AG08395 (cell line): ENCODE measurements around the gene SH3RF1.
"Not testable (repeated sequence)": the region's sequence is repeated elsewhere in the genome, so short reads cannot be mapped to it uniquely, and the experiment has no call there.

ENCODE experiments used
- DNase-seq: peaks from one replicate; pipeline ENCODE4 v3.0.0; 2012; ENCODE audit warnings: mixed read lengths, low spot score

The SH3RF1 gene

DNA sequence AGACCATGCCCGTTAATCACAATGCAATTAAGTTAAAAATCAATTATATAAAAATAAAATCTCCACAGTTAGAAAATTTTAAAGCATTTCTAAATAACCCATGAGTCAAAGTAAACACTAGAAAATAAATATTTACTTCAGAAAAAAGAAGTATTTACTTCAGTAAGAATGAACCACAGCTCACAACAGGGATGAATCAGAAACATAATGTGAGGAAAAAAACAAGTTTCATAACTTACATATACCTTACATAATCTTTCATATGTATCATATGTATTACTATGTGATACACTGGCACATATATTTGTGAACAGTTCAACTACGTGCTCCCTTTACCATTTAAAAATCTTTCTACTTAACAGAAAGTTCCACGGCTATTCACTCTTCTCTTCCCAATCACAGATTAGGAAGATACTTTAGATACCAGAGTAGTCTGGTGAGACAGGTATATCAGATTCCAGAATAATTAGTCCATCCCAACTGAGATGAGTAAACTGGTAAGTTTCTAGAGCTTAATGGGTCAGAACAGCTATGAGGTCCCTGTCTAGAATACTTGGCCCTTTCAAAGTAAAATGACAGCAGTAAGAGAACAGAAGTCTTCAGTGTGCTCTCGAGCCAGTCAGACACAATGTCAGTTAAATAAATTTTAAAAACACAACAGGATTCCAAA, 70.3 kb downstream of the SH3RF1 start:
- no peak for DNase-seq

DNA sequence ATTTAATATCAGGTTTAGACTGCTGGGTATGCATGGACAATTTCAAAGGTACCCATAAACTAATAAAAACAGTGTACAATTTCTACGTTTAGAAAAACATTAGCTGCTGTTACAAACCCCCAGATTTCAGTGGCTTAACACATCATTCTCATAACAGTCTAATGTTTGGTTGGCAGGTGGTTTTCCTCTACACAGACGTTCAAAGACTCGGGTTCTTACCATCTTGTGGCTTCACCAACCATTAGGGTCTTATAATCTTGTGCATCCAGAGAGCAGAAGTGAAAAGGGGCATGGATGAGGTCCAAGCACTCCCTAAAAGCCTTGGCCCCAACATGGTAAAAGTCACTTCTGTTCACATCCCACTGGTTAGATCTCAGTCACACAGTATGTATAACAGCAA, 71.6 kb downstream of the SH3RF1 start:
- no peak for DNase-seq

DNA sequence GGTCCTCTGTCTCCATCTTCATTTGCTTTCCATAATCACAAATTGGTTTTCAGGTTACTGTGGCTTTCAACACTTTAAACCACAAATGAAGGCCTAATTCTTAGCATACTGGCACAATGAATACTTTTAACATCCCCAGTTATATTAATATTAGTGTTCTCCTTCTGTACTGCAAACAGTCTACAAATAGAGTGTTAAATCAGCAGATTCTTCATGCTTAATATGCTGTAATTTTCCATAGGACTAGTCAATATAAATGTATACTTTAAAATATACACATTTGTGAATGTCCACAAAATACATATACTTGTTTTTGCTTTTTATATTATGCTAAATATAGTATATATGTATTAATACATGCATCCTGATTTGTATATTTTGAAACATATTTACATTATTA, 72.6 kb downstream of the SH3RF1 start:
- DNase-seq = no peak

DNA sequence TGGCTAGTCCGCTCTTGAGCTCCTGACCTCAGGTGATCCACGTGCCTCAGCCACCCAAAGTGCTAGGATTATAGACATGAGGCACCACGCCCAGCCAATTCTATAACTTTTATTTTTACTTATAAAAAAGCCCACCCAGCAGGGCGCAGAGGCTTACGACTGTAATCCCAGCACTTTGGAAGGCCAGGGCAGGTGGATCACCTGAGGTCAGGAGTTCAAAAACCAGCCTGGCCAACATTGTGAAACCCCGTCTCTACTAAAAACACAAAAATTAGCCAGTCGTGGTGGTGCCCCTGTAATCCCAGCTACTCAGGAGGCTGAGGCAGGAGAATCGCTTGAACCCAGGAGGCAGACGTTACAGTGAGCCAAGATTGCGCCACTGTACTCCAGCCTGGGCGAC, 73.5 kb downstream of the SH3RF1 start:
- DNase-seq = not testable (repeated sequence)

DNA sequence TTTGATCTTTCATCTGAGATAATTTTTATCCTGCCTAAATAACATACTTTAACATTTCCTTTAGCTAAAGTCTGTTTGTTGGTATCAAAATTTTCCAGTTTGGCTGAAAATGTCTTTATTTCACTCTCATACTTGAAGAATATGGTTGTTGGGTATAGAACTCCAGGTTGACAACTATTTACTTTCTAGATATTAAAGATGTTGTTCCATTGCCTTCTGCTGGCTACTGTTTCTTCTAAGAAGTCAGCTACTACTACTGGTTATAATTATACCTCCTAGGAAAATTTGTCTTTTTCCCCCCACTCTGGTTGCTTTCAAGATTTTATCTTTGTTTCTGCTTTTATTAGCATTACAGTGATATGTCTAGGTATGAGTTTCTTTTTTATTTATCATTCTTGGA, 75.7 kb downstream of the SH3RF1 start:
- DNase-seq = no peak

DNA sequence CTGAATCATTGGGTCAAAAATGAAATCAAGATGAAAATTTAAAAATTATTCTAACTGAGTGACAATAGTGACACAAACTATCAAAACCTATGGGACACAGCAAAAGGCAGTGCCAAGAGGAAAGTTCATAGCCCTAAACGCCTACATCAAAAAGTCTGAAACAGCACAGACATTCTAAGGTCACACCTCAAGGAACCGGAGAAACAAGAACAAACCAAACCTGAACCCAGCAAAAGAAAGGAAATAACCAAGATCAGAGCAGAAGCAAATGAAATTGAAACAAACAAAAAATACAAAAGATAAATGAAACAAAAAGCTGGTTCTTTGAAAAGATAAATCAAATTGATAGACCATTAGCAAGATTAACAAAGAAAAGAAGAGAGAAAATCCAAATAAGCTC, 80.8 kb downstream of the SH3RF1 start:
- DNase-seq = not testable (repeated sequence)

DNA sequence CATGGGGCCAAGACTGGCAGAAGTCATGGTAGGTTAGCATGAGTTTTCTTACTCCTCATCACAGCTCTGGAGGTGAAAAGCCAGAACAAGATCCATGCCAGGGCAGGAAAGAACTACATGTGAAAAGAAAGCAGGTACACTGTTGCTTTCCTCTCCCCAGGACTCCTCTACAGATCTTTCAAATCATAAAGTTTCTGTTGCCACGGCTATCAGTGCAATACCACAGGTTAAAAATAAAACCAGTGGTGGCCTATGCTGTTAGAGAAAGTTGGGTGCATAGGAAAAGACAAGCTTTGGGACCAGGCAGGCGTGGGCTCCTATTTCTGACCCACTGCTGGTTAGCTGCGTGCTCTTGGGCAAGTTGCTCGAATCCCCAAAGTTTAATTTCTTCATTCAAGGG, 81.4 kb downstream of the SH3RF1 start:
- no peak for DNase-seq

DNA sequence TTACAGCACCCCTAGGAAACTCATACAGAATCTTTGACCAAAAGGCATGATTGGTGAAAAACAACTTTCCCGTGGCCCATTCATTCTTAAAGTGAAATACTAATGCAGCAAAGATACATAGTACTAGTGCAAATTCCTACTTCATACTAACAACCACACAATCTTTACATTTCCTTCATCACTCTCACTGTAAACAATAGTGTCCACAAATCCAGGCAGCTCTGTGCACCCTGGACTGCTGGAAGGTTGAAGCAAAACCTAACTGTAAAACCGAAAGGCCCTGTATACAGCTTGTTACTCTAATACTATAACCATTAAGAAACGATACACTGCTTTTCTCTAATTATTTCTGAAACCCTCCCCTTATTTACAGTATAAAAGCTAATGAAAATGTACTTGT, 82.6 kb downstream of the SH3RF1 start:
- no peak for DNase-seq

DNA sequence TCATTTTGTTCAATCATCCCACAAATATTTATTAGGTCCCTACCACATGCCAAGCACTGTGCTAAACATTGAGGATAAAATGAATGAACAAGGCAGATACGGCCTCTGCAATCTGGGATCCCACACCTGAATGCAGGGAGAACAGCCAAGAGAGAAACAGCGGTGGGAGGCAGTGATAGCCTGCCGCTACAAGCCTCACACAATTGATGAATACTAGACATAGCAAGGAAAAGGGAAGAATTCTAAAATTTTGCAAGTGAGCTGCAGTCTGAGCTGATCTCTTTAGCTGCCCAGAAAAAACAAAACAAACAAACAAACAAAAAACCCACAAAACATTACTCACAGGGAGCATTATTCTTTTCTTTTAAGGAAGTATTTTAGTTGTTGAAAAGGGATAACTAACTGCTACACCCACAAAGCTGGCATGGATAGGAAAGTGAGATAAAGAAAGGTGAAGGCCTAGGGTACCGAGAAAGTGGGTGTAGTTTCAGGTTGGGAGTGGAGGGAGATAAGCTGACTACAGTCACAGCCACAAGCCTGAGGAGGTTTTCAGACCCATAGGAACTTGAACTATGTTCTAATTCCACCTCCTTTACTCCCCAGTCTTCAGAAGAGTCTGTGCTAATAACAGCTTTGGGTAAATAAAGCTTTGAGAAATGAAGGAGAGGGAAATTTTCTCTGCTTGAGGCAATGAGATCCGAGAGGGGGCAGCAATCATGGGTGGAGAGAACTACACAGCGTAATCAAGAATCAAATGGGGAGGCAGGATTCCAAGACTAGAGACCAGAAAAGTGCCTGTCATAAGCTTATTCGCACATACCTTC, 85.4 kb downstream of the SH3RF1 start:
- no peak for DNase-seq

DNA sequence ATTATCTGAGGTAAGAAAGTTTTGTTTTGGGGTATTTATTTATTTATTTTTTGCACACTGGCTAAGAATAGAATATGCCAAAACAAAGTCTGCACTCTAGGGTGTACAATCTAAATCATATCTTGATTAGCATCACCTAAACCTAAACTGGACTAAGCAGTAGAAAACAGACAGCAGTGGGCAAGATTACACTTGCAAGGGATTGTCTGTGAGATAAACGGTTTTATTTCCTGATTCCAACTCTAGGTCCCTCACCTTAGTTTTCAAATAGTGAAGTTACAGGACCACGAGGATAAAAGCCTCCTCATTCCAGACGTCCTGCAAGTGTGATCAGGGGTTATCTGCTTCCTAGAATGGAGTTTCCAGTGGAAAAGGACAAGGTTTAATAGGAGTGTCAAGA, 86.1 kb downstream of the SH3RF1 start:
- DNase-seq = no peak

DNA sequence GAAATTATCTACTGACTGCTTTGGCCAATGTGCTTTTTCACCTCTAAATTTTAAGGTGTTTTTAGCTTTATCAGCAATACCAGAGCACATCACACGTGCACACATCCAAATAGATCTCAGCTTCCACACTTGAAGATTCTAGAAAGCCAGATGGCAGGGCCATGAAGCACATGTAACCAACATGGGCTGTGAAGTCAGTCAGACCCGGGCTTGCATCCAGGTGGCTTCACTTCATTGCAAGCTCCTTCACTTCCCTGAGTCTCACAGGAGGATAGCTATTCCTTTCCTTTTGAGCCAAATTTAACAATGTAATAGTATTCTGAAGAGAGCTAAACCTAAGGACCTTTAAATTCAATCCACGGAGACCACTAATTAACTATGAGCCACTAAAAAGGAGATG, 86.5 kb downstream of the SH3RF1 start:
- peak; percentile 48 for DNase-seq

DNA sequence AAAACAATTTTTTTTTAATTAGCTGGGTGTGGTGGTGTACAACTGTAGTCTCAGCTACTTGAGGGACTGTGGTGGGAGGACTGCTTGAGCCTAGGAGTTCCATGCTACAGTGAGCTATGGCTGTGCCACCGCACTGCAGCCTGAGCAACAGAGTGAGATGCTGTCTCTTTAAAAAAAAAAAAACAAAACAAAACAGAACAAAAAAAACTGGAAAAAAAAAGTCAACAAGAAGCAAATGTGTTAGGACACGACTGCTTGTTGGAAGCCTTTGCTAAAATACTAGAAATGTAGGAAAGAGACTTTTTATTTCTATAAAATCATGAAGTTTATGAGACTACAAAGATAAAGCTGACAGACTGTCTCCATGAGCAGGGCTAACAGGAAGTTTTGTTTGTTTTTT, 87.2 kb downstream of the SH3RF1 start:
- DNase-seq = no peak

DNA sequence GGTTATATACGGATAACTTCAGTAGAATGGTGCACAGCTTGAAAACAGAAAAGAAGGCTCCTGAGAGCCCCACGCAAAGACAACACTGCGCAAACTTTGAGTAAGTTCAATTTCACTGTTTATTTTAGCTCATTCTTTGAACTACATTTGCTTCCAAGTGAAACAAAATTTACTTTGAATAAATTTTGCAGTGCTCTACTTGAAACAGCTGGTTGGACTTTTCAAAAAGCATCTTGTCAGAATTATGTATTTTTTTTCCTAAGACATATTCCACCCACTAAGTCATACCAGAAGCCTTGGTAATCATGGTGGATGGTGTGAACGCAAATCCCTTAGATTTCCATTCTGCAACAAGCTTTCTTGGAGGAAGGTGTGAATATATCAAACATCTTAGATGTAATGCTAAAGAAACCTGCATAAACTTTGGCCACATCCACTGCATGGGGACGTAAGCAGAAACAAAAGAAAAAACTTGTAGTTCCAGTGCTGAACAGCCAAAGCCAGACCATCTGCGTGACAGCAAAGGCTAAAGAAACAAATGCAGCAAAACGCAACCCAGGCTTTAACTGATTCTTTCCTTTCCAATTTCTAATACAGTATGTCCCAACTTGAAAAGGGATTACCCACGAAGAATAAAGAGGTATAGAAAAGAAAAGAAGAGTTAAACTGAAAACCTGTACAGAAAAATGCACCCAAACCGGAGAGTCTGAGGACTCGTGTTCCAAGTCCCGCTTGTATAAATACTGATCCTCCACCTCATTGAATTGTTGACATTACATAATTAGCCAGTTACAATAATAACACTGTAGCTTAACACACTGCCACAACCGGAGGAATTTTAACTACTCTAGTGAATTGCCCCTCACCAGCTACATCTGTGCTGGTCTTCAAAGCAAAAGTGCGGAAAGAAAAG, 90.9 kb downstream of the SH3RF1 start:
- peak; percentile 25 for DNase-seq

DNA sequence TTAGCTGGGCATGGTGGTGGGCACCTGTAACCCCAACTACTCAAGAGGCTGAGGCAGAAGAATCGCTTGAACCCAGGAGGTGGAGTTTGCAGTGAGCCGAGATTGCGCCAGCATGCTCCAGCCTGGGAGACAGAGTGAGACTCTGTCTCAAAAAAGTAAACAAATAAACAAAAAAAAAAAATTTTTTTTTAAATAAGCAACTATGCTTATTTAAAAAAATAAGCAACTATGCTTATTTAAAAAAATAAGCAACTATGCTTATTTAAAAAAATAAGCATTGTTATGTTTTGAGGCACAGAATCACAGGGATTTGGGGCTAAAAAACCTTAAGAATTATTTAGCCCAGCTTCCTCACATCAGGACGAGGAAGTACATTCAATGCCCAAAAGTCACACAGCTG, 92.7 kb downstream of the SH3RF1 start:
- not testable (repeated sequence) for DNase-seq

DNA sequence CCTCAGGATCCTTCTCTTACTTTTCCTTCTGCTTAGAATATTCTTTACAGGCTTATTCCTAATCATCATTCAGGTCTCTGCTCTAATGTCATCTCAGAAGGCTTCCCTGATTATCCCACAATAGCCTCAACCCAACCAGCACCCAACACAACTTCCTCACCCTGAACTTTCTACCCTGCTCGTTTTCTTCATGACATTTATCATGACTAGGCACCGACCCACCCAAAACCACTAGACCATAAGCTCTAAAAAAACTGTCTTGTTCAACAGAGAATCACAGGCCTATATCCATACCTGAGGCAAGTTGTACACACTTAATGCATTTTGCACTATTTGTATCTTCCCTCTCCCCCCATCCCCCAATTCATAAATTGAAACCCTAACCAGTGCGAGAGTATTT, 95.3 kb downstream of the SH3RF1 start:
- DNase-seq = no peak

DNA sequence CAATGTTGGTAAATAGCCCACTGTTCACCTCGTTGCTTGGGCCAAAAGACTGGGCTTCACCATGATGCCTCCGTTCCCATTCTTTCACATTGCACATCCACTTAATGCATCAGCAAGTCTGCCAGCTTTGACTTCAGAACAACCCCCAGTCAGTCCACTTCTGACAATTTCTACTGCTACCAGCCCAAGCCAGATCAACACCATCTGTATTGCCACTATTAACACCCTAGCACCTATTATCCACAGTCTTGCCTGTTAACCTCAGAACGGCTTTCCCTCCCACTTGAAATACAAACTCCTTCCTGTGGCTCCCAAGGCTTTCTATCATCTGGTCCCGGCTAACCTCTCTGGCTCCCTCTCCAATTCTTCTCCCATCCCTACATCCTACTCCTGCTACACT, 95.7 kb downstream of the SH3RF1 start:
- no peak for DNase-seq

DNA sequence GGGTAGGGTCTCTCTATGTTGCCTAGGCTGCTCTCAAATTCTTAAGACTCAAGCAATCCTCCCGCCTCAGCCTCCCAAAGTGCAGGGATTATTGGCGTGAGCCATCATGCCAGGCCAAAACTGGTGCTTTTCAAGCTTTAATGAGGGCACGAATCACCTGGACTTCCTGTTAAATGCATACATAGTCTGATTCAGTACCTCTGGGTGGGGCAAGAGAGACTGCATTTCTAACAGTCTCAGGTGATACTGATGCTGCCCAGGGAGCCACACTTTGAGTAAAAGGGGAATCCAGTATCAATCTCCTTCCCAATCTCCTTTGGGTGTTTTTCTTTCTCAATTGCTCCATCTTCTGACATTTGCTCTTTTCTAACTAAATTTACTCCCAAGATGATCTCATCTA, 96.5 kb downstream of the SH3RF1 start:
- no peak for DNase-seq

DNA sequence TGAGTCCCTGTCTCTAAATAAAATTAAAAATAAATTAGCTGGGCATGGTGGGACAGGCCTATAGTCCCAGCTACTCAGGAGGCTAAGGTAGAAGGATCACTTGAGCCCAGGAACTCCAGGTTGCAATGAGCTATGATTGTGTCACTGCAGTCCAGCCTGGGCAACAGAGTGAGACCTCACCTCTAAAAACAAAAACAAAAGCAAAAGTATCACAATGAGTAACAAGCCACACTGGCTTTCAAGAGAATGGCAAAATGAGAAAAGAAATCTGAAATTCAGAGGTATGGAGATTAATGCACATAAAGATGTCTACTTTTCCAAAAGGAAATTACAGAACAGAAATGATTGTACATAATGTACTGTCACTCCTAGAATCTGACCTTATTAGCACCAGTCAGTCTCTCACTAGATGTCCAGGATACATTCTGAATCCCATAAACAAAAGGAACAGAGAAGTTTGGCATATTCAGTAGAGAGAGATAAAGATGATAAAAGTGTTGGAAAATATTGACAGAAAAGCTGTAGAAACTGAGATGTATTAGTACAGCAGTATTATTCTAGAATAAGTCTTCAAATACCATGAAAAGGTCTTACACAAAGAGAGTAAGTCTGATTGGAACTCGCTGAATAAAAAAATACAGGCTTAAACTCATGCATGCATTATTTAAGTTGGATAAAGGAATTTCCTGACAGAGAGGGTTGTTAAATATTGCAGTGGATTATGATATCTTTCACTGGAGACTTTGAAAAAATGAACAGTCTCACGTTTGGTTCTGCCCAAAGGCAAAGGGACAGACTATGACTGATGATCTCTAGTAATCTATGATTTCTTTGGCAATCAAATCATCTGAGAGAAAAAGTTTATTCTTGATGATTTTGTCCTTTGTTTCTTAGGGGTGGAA, 102.5 kb downstream of the SH3RF1 start:
- no peak for DNase-seq

DNA sequence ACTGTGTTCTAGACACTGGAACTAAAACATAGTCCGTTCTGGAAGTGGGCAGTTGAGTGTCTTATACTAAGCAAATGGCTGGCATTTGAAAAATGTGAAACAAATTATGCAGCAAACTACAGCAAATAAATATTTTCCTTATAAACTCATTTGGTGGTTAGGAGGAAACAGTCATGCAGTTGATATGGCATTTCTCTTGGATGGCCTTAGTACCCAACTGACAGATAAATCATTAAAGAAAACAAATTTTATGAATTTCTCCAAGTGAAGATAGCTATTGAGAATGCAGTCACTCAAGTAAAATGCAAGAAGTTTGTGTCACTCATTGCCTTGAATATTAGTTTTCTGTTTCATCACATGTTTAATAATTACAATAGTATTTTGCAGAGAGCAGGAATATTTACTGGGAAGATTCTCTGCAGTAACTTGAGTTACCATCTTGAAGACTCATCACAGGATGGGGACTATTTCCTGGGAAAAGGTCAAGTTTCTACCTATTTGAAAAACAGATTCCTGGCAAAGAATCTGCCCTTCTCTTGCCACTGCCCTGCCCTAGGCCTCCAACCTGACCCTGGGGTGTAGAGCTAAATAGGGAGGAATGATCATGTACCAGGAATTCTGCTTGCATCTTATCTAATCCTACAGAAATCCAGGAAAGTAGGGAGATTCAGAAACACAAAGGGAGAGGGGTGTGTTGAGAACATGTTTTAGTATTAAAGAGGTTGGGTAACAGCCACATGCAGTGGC, 105.9 kb downstream of the SH3RF1 start:
- peak; percentile 76 for DNase-seq

DNA sequence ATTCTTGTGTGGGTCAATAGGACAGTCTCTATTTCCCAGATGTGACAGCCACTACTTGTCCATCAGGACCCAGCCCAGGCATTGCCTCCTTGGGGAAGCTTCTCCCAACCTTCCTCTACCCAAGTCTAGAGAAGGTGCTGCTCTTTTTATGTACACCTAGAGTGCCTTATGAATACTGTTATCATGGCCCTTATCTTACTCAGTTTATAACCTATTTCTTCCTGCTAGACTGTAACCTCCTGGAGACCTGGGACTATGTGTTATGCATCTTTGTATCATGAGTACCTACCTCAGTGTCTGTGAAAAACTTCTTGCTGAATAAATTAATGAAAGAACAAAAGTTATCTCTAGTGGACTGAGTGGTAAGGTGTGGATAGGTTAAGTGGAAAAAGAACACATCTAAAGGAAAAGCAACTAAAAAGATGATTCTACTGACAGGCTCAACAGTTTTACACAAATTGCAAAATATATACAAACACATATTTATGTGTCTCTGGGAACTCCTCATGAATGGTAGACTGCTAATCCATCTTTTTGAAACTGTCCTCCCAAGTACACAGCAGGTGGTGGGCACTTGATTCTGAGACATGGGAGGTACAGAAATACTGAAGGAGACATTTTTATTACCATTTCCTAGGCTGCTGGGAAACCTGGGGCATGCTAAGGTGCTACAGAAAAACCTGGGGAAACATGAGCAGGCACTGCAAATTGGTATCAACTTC, 106.6 kb downstream of the SH3RF1 start:
- DNase-seq = no peak
